K562 treated with DMSO at 1 percent for 4 hours (cell line): ENCODE results near the gene GNRHR. TPM values are rescaled to one million over a fixed set of nuclear protein-coding genes. Genes with fewer than 3 reads are reported as not detected.

Source experiments
- total RNA-seq: library from RNA; unstranded; fragments of 300-600 nt; gene quantifications from 2 replicates; pipeline ENCODE4 v1.2.3, GENCODE V29; 2022; ENCODE audit not compliant: insufficient read depth

GNRHR gene
- total RNA-seq, result not detected in 2 replicates

GRCh38 chr4:67754288-67754687, at the start of gene GNRHR:
Gene GNRHR, minus strand, starts transcription at chr4:67754388. Its CDS starts 53 bp downstream, at chr4:67754335.

GRCh38 chr4:67700738-67701516, 53.3 kb downstream of the GNRHR start, which contains the start of gene UBA6:
Gene UBA6, minus strand, starts transcription at chr4:67701155. Its CDS starts 36 bp downstream, at chr4:67701119.

Other genes starting within 250 kb of the GNRHR start
- 3.5 and 8.6 TPM in 2 replicates for gene CENPC, start 208.9 kb downstream of the GNRHR start, total RNA-seq
- 1.8 TPM in 1 of 2 replicates, not detected in the other for gene STAP1, start 195.7 kb downstream of the GNRHR start, total RNA-seq
- gene UBA6, start 53.2 kb downstream of the GNRHR start, total RNA-seq, result 28.5 and 46.2 TPM in 2 replicates
- gene TMPRSS11D, start 129.6 kb upstream of the GNRHR start, total RNA-seq, result not detected in 2 replicates
- gene TMPRSS11A, start 209.1 kb upstream of the GNRHR start, total RNA-seq, result not detected in 2 replicates